Activated CD4-positive, CD25-positive, alpha-beta regulatory T cell treated with anti-CD3 and anti-CD28 coated beads, Interleukin-2, amount 50 U/mL, for 72 hours (primary cell): ENCODE measurements around the gene PPP1R9B.

ENCODE experiments used
- DNase-seq: peaks from one replicate; pipeline ENCODE4 v3.0.0; 2021

Gene PPP1R9B

GRCh38 chr17:50150354-50151040, at the start of gene PPP1R9B:
Gene PPP1R9B (minus strand): TSS chr17:50150677. CDS start chr17:50150513, 164 bp downstream.
- no peak for DNase-seq

GRCh38 chr17:50199803-50200456, 49.5 kb upstream of the PPP1R9B start:
- peak; percentile 37 for DNase-seq

- no peak for DNase-seq
Measured at GRCh38 chr17:50199211-50199802, 48.8 kb upstream of the PPP1R9B start.

GRCh38 chr17:50198026-50198669, 47.7 kb upstream of the PPP1R9B start:
- DNase-seq = peak; percentile 43

GRCh38 chr17:50196826-50197225, 46.3 kb upstream of the PPP1R9B start:
- DNase-seq = no peak

- DNase-seq = no peak
Measured at GRCh38 chr17:50196036-50196435, 45.6 kb upstream of the PPP1R9B start.

GRCh38 chr17:50194934-50195865, 44.7 kb upstream of the PPP1R9B start:
- no peak for DNase-seq

GRCh38 chr17:50194140-50194933, 43.9 kb upstream of the PPP1R9B start:
- DNase-seq = no peak

GRCh38 chr17:50192618-50193291, 42.3 kb upstream of the PPP1R9B start:
- no peak for DNase-seq

- no peak for DNase-seq
Measured at GRCh38 chr17:50192144-50192617, 41.7 kb upstream of the PPP1R9B start.

GRCh38 chr17:50191359-50192143, 41.1 kb upstream of the PPP1R9B start:
- no peak for DNase-seq

GRCh38 chr17:50190603-50191358, 40.3 kb upstream of the PPP1R9B start:
- DNase-seq = no peak

- no peak for DNase-seq
Measured at GRCh38 chr17:50190293-50190602, 39.8 kb upstream of the PPP1R9B start.

- DNase-seq = no peak
Measured at GRCh38 chr17:50189550-50190292, 39.2 kb upstream of the PPP1R9B start.

GRCh38 chr17:50188921-50189549, 38.6 kb upstream of the PPP1R9B start:
- DNase-seq = no peak

- DNase-seq = no peak
Measured at GRCh38 chr17:50188531-50188920, 38.0 kb upstream of the PPP1R9B start.

- DNase-seq = no peak
Measured at GRCh38 chr17:50187751-50188530, 37.5 kb upstream of the PPP1R9B start.

GRCh38 chr17:50187394-50187725, 36.9 kb upstream of the PPP1R9B start:
- DNase-seq = no peak
